HG02943 (cell line): ENCODE results near the gene PUSL1.

Experiments used
- ATAC-seq: cut with Tn5 transposase; IDR thresholded peaks from one replicate; pipeline ENCODE4 v1.9.1; 2021; ENCODE audit warnings: mild to moderate bottlenecking, low read depth, moderate library complexity; ENCODE audit not compliant: unreplicated experiment

Gene PUSL1

GRCh38 chr1:1320666-1321448 lies 12.5 kb downstream of the PUSL1 start:
- no peak for ATAC-seq

GRCh38 chr1:1321477-1321876 lies 13.1 kb downstream of the PUSL1 start:
- ATAC-seq: no peak

- ATAC-seq: no peak
Measured at GRCh38 chr1:1322418-1322817, 14.0 kb downstream of the PUSL1 start.

DNA sequence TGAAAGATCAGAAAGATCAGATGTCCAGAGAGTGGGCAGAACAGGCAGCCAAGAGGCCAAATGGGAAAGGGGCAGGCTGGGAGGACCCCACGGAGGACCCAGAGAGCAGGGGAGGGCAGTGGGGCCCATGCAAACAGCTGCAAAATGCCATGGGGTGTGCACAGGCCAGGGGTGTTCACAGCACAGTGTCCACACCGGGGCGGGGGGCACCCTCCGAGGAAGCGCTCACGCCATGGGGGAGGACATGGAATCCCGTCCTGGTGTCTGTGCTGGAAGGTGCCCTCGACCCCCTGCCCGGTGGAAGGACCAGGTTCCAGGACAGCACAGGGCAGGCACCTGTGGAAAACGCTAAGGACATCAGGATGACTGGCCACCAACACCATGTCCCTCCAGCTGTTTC lies 14.6 kb downstream of the PUSL1 start:
- no peak for ATAC-seq

GRCh38 chr1:1324084-1324523 lies 15.7 kb downstream of the PUSL1 start:
- ATAC-seq: peak; percentile 24

DNA sequence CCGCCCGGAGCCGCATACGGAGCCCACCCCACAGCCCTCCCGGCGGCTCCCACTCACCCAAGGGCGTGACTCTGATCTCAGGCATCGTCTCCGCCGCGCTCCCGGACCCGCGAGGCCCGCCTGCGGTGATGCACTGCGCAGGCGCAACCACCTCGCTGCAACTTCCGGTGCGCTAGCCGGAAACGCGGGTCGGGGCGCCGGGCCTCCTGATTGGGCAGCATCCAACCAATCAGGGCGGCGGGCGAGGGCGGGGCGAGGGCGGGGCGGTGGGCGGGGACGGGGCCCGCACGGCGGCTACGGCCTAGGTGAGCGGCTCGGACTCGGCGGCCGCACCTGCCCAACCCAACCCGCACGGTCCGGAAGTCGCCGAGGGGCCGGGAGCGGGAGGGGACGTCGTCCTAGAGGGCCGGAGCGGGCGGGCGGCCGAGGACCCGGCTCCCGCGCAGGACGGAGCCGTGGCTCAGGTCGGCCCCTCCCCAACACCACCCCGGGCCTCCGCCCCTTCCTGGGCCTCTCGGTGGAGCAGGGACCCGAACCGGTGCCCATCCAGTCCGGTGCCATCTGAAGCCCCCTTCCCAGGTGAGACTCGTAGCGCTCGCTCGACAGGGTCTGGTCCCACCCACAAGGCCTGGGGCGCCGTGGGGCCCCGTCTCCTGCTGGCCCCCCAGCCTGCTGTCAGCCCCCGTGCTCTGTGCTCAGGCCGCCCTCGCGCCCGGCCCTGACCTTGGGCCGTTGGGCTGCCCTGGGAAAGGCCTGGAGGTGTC lies 16.3 kb downstream of the PUSL1 start, which contains the start of the genes CPTP and INTS11:
Gene CPTP (plus strand): TSS at position 279 of the 764 bp plus-strand sequence. CDS start 2,109 bp downstream, outside the sequence.
Gene INTS11 (minus strand): TSS at position 137 of the 764 bp plus-strand sequence. CDS start 52 bp downstream, at position 85.
- ATAC-seq: peak; percentile 60

DNA sequence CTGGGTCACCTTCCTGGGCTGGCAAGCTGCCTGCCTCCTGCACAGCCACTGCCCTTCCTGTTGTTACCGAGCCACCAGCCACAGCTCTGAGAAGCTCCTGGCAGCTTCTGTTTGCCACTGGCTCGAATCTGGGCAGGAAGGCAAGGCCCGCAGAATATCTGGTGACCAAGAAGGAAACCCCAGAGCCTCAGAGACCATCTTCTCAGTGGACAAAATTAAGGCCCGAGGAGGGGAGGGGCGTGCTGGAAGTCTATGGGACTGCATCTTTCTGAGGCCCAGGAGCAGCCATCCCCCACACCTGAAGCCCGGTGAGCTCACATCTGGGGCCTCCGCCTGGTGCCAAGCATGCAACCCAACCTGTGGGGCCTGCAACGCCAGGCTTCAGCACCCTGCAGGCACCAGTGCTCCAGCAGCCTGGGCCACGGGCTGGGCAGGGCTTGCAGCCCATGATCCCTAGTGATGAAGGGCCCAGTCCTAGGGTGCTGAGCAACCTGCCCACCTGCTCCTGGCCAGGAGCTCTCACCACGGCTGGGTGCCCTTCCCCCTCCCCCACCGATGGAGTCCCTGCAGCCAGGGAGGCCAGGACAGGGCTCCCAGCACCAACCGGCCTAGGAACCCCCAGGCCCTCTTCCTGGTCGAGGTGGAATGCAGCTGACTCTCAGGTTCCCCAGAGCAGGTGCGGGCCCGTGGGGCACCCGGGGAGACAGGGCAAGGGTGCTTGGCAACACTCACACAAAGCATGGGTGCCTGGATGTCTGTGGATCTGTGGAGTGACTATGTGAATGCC lies 17.1 kb downstream of the PUSL1 start:
- ATAC-seq: no peak

- no peak for ATAC-seq
Measured at GRCh38 chr1:1326075-1326605, 17.7 kb downstream of the PUSL1 start.

- ATAC-seq: no peak
Measured at GRCh38 chr1:1327291-1327690, 18.9 kb downstream of the PUSL1 start.

GRCh38 chr1:1328254-1328653 lies 19.9 kb downstream of the PUSL1 start:
- ATAC-seq: no peak

DNA sequence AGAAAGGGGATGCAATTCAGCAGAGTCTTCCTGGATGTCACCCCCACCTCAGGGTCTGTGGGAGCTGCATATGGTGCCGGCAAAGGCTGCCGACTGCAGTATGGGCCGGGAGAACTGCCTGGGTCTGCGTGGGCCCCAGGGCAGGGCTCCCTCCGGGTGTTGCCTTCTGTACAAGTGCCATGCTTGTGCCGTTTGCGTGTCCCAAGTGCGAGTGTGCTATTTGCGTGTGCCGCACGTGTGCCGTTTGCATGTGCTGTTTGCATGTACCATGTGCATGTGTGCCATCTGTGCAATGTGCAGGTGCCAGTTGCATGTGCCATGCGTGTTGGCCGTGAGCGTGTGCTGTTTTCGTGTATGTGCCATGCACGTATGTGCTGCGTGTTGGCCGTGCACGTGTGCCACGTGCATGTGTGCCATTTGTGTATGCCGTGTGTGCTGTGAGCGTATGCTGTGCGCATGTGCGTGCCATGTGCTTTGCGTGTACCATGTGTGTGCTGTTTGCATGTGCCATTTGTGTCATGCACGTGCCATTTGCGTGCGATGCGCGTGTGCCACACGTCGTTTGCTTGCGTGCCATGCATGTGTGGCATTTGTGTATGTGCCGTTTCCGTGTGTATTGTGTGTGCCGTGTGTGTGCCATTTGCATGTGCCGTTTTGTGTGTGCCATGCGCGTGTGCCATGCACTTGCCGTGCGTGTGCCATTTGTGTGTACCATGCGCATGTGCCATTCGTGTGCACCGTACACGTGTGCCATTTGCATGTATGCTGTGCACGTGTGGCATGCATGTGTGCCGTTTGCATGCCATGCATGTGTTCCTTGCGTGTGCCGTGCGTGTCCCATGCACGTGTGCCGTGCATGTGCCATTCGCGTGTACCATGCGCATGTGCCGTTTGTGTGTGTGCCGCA lies 21.2 kb downstream of the PUSL1 start:
- no peak for ATAC-seq

DNA sequence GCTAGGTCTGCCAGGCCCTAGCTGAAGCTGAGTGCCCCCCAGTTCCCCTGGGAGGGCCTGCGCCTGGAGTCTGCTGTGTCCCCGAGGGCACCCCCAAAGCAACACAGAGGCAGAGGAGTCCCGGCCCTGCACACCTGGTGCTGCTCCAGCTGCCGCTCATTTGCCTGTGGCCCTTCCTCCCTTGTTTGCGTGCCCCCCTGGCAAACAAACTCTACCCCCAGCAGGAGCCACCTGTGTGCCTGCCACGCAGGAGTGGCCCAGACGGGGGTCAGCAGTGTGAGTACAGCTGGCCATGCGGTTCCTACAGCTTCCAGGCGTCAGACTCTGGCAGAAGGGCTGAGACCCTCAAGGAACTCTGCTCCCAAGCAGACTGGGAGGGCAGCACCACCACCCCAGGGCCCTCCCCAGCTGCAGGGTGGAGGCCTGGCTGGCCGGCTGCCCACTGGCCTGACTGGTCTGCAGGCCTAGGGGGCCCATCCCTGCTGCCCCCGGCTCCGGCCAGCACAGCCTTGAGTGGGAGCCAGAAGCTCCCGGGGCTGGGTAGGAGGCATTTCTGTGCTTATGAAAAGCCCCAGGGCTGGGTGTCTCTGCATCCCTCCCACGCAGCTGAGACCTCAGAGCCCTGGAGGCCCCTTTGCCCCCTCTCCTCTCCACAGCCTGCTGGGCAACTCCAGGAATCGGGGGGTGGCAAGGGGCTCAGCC lies 22.1 kb downstream of the PUSL1 start:
- ATAC-seq: no peak

- no peak for ATAC-seq
Measured at GRCh38 chr1:1331068-1331965, 22.9 kb downstream of the PUSL1 start, which contains the start of gene TAS1R3. TAS1R3 (plus strand) TSS chr1:1331280; CDS start chr1:1331346, 66 bp downstream.

DNA sequence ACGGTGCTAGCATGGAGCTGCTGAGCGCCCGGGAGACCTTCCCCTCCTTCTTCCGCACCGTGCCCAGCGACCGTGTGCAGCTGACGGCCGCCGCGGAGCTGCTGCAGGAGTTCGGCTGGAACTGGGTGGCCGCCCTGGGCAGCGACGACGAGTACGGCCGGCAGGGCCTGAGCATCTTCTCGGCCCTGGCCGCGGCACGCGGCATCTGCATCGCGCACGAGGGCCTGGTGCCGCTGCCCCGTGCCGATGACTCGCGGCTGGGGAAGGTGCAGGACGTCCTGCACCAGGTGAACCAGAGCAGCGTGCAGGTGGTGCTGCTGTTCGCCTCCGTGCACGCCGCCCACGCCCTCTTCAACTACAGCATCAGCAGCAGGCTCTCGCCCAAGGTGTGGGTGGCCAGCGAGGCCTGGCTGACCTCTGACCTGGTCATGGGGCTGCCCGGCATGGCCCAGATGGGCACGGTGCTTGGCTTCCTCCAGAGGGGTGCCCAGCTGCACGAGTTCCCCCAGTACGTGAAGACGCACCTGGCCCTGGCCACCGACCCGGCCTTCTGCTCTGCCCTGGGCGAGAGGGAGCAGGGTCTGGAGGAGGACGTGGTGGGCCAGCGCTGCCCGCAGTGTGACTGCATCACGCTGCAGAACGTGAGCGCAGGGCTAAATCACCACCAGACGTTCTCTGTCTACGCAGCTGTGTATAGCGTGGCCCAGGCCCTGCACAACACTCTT lies 23.8 kb downstream of the PUSL1 start:
- no peak for ATAC-seq

GRCh38 chr1:1332774-1333480 lies 24.5 kb downstream of the PUSL1 start:
- ATAC-seq: no peak

DNA sequence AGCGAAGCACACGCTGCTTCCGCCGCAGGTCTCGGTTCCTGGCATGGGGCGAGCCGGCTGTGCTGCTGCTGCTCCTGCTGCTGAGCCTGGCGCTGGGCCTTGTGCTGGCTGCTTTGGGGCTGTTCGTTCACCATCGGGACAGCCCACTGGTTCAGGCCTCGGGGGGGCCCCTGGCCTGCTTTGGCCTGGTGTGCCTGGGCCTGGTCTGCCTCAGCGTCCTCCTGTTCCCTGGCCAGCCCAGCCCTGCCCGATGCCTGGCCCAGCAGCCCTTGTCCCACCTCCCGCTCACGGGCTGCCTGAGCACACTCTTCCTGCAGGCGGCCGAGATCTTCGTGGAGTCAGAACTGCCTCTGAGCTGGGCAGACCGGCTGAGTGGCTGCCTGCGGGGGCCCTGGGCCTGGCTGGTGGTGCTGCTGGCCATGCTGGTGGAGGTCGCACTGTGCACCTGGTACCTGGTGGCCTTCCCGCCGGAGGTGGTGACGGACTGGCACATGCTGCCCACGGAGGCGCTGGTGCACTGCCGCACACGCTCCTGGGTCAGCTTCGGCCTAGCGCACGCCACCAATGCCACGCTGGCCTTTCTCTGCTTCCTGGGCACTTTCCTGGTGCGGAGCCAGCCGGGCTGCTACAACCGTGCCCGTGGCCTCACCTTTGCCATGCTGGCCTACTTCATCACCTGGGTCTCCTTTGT lies 25.3 kb downstream of the PUSL1 start:
- no peak for ATAC-seq
